ENCODE results near the gene DNAH12. TPM values are rescaled to one million over a fixed set of nuclear protein-coding genes. Genes with fewer than 3 reads are reported as not detected.
"Not testable (repeated sequence)": the region's sequence is repeated elsewhere in the genome, so short reads cannot be mapped to it uniquely, and the experiment has no call there.

Gene DNAH12
- total RNA-seq, 6 experiments from 2014 or later: under 0.01 to 0.29 (median 0.18) TPM; not detected in 1

GRCh38 chr3:57446318-57446841 lies 97.8 kb downstream of the DNAH12 start:
- H3K27me3 ChIP-seq: no peaks in the 10 kb centered on the region

GRCh38 chr3:57444469-57444868 lies 99.7 kb downstream of the DNAH12 start:
- no peak for DNase-seq
- Histone ChIP-seq H3K4me3 (no peak overlapping the region), H3K9me3 (no peaks in the 10 kb centered on the region), H3K36me3 (no peaks in the 10 kb centered on the region), H3K27ac (no peak overlapping the region), H3K27me3 (no peaks in the 10 kb centered on the region), H3K4me1 (no peaks in the 10 kb centered on the region)
- intact Hi-C loops (cut with DNase I): no loop called here
- TF ChIP-seq CTCF (IDR thresholded peaks at IDR 0.05) (no peak), POLR2A (IDR thresholded peaks at IDR 0.05) (no peak)
- WGBS (ENCODE audit: insufficient coverage, low coverage, low lambda C conversion rate, missing lambda C conversion rate): 79% methylated on average over 4 of the region's 5 CpGs
- no peak for ATAC-seq

More at GRCh38 chr3:57446318-57446841, 97.8 kb downstream of the DNAH12 start:
- Histone ChIP-seq H3K4me1 (no peaks in the 10 kb centered on the region), H3K9me3 (no peaks in the 10 kb centered on the region), H3K4me3 (no peak overlapping the region), H3K27ac (no peak overlapping the region), H3K36me3 (no peaks in the 10 kb centered on the region)
- ATAC-seq: peak in 3 of 4 donors; percentile 58 to 85 (median 71)
- 31% methylated on average over 1 of the region's 1 CpG for WGBS (ENCODE audit: insufficient coverage, low coverage, low lambda C conversion rate, missing lambda C conversion rate)
- no peak for DNase-seq
- TF ChIP-seq POLR2A (IDR thresholded peaks at IDR 0.05): no peak
- TF ChIP-seq CTCF (IDR thresholded peaks at IDR 0.05): no peak
- intact Hi-C loops (cut with DNase I): no loop called here

GRCh38 chr3:57440144-57440543 lies 104.0 kb downstream of the DNAH12 start:
- DNase-seq; ATAC-seq; H3K27me3 ChIP-seq; H3K9me3 ChIP-seq; H3K4me3 ChIP-seq; H3K36me3 ChIP-seq; intact Hi-C loops (cut with DNase I); H3K4me1 ChIP-seq; H3K27ac ChIP-seq: not testable (repeated sequence)

GRCh38 chr3:57438460-57438859 lies 105.7 kb downstream of the DNAH12 start:
- 59% methylated on average over 5 of the region's 7 CpGs for WGBS (ENCODE audit: insufficient coverage, low coverage, low lambda C conversion rate, missing lambda C conversion rate)
- ATAC-seq; H3K27ac ChIP-seq; H3K36me3 ChIP-seq; intact Hi-C loops (cut with DNase I); H3K4me1 ChIP-seq; DNase-seq; H3K4me3 ChIP-seq; H3K27me3 ChIP-seq; H3K9me3 ChIP-seq: not testable (repeated sequence)

GRCh38 chr3:57436195-57436761 lies 107.9 kb downstream of the DNAH12 start:
- 18% methylated on average over 1 of the region's 1 CpG for WGBS (ENCODE audit: insufficient coverage, low coverage, low lambda C conversion rate, missing lambda C conversion rate)
- Histone ChIP-seq H3K4me1 (no peaks in the 10 kb centered on the region), H3K36me3 (no peaks in the 10 kb centered on the region), H3K27ac (no peak overlapping the region), H3K9me3 (no peaks in the 10 kb centered on the region), H3K27me3 (no peaks in the 10 kb centered on the region), H3K4me3 (no peak overlapping the region)
- intact Hi-C loops (cut with DNase I): no loop called here
- TF ChIP-seq CTCF (IDR thresholded peaks at IDR 0.05) (no peak), POLR2A (IDR thresholded peaks at IDR 0.05) (no peak)
- DNase-seq: no peak
- ATAC-seq: peak in 1 of 4 donors; percentile 53

Data from right lobe of liver (tissue), 6 donors.